ENCODE data around the gene COL19A1.

The COL19A1 gene

DNA sequence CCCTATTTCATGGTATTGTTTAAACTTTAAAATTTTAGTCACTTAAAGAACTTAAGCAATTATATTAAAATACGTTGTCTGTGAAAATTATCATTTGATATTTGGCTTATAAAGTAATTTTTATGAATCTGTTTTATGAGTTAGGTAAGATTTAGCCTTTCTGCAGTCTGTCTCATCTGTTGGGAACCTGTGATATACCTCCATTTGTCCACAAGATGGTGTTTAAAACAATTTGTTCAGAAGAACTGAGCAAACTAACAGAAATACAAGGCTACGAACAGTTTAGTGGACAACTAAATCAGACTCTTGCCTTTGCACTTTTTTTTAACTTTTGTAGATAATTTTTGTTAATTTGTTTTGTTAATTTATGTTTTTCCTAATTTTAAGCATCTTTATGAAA lies 344.1 kb downstream of the COL19A1 start:
- TF ChIP-seq MYC (IDR thresholded peaks at IDR 0.05; ENCODE audit: low read depth, low read length) (no peak), POLR2A (IDR thresholded peaks at IDR 0.05; ENCODE audit: extremely low read depth, insufficient read length) (no peak), CTCF (IDR thresholded peaks at IDR 0.05; ENCODE audit: low read depth, low read length) (peak; percentile 17)
- TF ChIP-seq, protein P1, sequence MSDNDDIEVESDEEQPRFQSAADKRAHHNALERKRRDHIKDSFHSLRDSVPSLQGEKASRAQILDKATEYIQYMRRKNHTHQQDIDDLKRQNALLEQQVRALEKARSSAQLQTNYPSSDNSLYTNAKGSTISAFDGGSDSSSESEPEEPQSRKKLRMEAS (IDR thresholded peaks at IDR 0.05; ENCODE audit: low read depth, low read length) = no peak
- H3K4me3 ChIP-seq (ENCODE audit: low read depth, low read length) = no peak overlapping the region
- DNase-seq (ENCODE audit: low read depth) = peak; percentile 12

GRCh38 chr6:70215460-70216108 lies 349.2 kb downstream of the COL19A1 start:
- no peak for TF ChIP-seq MYC (IDR thresholded peaks at IDR 0.05; ENCODE audit: low read depth, low read length)
- DNase-seq (ENCODE audit: low read depth) = no peak

GRCh38 chr6:70216767-70217166 lies 350.4 kb downstream of the COL19A1 start:
- DNase-seq (ENCODE audit: low read depth) = no peak
- TF ChIP-seq CTCF (IDR thresholded peaks at IDR 0.05; ENCODE audit: low read depth, low read length) = no peak
- no peak for TF ChIP-seq POLR2A (IDR thresholded peaks at IDR 0.05; ENCODE audit: extremely low read depth, insufficient read length)
- TF ChIP-seq, protein P1 (IDR thresholded peaks at IDR 0.05; ENCODE audit: low read depth, low read length) = no peak
- TF ChIP-seq MYC (IDR thresholded peaks at IDR 0.05; ENCODE audit: low read depth, low read length) = no peak
- H3K4me3 ChIP-seq (ENCODE audit: low read depth, low read length) = no peak overlapping the region

More at GRCh38 chr6:70215460-70216108, 349.2 kb downstream of the COL19A1 start:
- no peak overlapping the region for H3K4me3 ChIP-seq (ENCODE audit: low read depth, low read length)

DNA sequence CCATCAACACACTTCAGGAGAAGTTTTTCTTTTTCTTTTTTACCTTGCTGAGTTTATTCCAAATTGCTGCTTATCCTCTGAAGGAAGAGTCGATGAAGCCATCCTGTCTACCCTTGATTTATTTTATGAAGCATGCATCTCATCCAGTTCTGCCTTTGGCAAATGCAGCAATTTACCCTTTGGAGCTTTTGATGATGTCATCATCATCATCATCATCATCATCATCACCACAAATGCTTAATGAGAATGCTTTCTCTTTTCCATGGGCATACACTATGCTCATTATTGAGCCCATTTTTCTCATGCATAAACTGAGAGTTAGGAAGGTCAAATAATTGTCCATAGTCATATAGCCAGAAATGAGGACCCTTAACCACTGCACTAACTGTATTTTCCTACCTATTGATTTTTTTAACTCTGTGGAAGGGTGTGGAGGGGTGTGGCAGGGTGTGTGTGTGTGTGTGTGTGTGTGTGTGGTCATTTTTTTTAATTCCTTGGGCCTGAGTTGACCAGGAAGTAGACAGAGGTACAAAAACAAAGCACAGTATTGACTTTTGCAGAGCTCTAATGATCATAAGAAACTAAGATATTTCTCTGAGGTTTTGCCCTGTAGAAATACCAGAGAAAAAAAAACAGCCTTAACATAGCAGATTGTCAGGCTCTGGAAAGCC lies 353.7 kb downstream of the COL19A1 start:
- TF ChIP-seq MYC (IDR thresholded peaks at IDR 0.05; ENCODE audit: low read depth, low read length) (no peak), CTCF (IDR thresholded peaks at IDR 0.05; ENCODE audit: low read depth, low read length) (no peak), POLR2A (IDR thresholded peaks at IDR 0.05; ENCODE audit: extremely low read depth, insufficient read length) (no peak)
- TF ChIP-seq, protein P1 (IDR thresholded peaks at IDR 0.05; ENCODE audit: low read depth, low read length) = no peak
- no peak for DNase-seq (ENCODE audit: low read depth)
- H3K4me3 ChIP-seq (ENCODE audit: low read depth, low read length) = no peak overlapping the region

- DNase-seq (ENCODE audit: low read depth) = peak; percentile 49
- no peak overlapping the region for H3K4me3 ChIP-seq (ENCODE audit: low read depth, low read length)
Observed at GRCh38 chr6:70221025-70221714, 354.8 kb downstream of the COL19A1 start.

More at GRCh38 chr6:70221025-70221714, 354.8 kb downstream of the COL19A1 start:
- peak; percentile 47 for TF ChIP-seq CTCF (IDR thresholded peaks at IDR 0.05; ENCODE audit: low read depth, low read length)
- no peak for TF ChIP-seq MYC (IDR thresholded peaks at IDR 0.05; ENCODE audit: low read depth, low read length)
